GM21367 (cell line): Measurements from ENCODE around the gene NLRC3.

Experiments
- ATAC-seq: cut with Tn5 transposase; IDR thresholded peaks from one replicate; pipeline ENCODE4 v1.9.1; 2021; ENCODE audit not compliant: unreplicated experiment

The NLRC3 gene

GRCh38 chr16:3580251-3580651 is 3.0 kb upstream of the NLRC3 start:
- no peak for ATAC-seq

- ATAC-seq = no peak
Observed at GRCh38 chr16:3579776-3580175, 2.6 kb upstream of the NLRC3 start.

- ATAC-seq = no peak
Observed at GRCh38 chr16:3578610-3579551, 1.7 kb upstream of the NLRC3 start.

DNA sequence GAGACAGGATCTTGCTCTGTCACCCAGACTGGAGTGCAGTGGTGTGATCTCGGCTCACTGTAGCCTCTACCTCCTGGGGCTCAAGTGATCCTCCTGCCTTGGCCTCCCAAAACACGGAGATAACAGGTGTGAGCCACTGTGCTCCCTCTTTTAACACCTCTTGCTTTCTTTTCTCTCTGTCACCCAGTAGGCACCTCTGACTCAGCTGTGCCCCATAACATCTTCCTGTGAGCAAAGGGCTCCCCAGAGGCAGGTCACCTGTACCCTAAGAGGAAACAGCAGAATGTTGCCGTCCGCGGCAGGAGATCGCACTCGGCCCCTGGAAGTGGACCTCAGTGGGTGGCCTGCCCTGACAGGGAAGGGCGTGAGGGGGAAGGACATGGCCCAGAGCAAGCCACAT is 918 bp upstream of the NLRC3 start:
- no peak for ATAC-seq

DNA sequence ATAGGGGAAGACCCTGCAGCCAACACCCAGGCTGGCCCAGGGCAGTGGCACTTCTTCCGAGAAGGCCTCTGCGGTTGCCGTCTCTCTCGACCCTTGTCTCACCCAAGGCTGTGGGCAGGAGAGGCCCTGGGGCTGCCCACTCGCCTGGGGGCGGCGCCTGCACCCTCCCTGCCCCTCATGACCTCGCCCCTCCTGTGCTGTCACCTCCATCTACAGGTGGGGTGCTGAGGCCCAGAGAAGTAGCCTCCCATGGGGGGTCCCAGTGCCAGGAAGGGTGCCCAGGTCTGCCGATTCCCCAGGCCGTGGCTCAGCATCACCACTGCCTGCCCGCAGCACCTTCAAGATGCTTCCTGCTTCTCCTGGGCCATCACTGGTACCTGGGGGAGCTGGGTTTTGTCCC is 992 bp downstream of the NLRC3 start:
- ATAC-seq = no peak

DNA sequence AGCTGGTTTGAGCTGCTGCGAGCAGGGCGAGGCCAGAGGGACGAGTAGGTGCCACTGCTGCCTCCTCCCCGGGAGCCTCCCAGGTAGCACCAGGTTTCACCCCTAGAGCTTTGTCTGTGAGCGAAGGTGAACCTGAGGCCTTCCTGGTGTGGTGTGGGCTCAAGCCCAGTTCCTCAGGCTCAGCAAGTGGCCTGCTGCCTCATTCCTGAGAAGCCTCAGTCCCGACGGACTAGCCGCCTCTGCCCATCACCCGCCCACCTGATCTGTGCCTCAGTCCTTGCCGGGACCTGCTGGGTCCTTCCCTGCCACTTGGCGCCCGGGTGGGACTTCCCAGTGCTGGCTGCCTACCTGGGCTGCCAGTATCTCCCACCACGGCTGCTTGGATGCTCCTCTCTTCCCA is 1.7 kb downstream of the NLRC3 start:
- no peak for ATAC-seq

DNA sequence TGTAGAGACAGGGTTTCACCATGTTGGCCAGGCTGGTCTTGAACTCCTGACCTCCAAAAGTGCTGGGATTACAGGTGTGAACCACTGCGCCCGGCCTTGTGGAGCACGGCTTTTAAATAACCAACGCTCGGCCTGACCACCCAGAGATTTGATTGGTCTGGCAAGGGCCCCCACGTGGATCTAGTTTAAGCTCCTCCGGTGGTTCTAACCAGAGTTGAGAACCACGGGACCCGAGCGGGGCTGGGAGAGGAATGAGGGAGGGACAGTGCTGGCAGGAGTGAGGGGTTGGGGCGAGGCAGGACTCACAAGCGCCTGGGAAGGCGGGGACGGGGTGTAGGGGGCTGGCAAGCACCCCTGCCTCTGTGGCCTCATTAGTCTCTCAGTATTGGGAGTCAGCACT is 3.0 kb downstream of the NLRC3 start:
- ATAC-seq = no peak

GRCh38 chr16:3573146-3573815 is 3.9 kb downstream of the NLRC3 start:
- ATAC-seq = no peak

GRCh38 chr16:3570420-3571062 is 6.7 kb downstream of the NLRC3 start:
- no peak for ATAC-seq

- ATAC-seq = no peak
Observed at GRCh38 chr16:3569851-3570250, 7.4 kb downstream of the NLRC3 start.

- ATAC-seq = no peak
Observed at GRCh38 chr16:3566990-3567389, 10.2 kb downstream of the NLRC3 start.

DNA sequence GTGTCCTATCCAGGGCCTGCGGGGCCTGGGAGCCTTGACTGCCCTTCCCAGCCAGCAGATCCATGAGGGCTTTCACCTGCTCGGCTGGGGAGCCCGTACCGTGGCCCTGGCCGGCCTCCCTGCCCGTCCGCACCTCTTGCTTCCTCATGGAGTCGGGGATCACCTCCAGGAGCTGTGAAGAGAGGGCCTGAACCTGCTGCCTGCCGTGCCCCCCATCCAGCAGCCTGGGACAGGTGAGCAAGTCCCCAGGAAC is 12.4 kb downstream of the NLRC3 start:
- no peak for ATAC-seq

- ATAC-seq = no peak
Observed at GRCh38 chr16:3564130-3564888, 12.9 kb downstream of the NLRC3 start.

DNA sequence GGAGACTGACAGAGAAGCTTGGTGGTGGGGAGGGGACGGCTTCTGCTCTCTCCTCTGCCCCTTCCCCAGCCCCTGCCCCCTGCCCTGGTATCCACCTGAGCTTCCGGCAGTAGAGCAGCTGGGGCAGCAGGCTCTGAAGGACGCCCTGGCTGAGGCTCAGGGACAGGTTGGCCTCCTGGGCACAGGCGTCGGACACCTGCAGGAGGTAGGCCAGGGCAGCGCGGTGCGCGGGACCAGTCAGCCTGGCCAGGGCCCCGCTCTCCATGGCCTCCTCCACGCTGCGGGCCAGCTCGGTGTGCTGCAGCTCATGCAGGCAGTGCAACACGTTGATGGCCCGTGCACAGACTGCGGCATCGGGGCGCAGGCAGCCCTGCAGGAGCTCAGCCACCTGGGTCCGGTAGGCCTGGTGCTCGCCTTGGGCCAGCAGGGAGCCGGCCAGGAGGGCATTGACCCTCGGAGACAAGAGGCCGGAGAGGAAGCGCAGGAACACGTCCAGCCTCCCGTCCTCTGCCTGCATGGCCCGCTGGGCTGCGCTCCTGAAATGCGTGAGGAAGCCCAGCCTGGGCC is 14.2 kb downstream of the NLRC3 start:
- no peak for ATAC-seq

GRCh38 chr16:3561626-3562025 is 15.6 kb downstream of the NLRC3 start:
- ATAC-seq = no peak

DNA sequence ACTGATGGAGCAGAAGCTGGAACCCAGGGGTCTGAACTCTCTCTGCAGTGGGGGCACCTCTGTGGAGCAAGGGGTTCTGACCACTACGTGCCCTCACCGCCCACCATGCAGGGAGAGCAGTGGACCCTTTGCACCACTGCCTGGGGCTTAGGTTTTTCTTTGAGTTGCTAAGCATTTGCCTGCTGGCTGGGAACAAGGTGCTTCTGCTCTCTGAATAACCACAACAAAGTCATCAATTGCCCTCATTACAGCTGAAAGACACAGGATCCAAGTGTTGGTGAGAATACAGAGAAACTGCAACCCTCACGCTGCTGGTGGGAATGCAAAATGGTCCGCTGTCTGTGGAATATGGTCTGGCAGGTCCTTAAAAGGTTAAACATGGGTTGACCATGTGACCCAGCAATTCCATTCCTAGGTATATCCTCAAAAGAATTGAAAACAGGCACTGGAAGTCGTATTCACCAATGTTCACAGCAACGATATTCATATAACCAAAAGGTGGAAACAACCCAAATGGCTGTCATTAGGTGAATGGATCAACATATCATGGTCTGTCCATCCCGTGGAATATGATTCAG is 22.8 kb downstream of the NLRC3 start:
- no peak for ATAC-seq

- no peak for ATAC-seq
Observed at GRCh38 chr16:3553138-3553923, 23.9 kb downstream of the NLRC3 start.

- no peak for ATAC-seq
Observed at GRCh38 chr16:3550851-3551847, 26.1 kb downstream of the NLRC3 start.

DNA sequence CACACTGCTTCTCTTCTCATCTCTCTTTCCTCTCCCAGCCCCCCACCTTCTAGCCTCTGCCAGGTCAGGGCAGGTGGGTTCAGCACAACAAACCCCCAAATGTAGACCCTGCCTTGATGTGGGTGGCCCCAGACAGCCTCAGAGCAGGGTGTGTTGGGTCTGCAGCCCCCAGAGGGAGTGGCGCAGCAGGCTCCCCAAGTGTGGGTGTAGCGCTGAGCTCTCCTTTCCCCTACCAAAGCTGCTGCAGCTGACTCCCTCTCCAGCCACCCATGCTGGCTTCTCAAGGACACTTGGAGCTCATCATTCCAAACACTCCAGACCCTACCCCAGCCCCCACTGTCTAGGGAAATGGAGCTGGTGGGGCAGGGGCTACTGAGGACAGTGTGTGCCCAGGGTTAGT is 27.3 kb downstream of the NLRC3 start:
- no peak for ATAC-seq
